Measurements from ENCODE around the gene ZNF506.

DNA sequence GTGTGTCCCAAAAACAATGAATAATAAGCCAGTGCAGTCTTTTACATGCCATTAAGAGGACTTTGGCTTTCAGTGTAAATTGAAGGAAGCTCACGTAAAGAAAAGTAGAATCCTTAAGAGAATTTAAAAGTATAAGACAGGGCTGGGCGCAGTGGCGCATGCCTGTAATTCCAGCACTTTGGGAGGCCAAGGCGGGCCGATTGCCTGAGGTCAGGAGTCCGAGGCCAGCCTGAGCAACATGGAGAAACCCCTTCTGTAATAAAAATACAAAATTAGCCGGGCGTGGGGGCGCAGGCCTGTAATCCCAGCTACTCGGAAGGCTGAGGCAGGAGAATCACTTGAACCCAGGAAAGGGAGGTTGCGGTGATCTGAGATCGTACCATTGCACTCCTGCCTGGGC is 26.2 kb upstream of the ZNF506 start:
- TF ChIP-seq CTCF (IDR thresholded peaks at IDR 0.05; ENCODE audit: insufficient read depth, low read depth, low read length) (no peak), EZH2 (IDR thresholded peaks at IDR 0.05; ENCODE audit: insufficient read depth, low read length) (no peak)

Data from astrocyte (in vitro differentiated cells and primary cell).